Measurements from ENCODE around the gene SMYD2.
"Not testable (repeated sequence)": the region's sequence is repeated elsewhere in the genome, so short reads cannot be mapped to it uniquely, and the experiment has no call there.

DNA sequence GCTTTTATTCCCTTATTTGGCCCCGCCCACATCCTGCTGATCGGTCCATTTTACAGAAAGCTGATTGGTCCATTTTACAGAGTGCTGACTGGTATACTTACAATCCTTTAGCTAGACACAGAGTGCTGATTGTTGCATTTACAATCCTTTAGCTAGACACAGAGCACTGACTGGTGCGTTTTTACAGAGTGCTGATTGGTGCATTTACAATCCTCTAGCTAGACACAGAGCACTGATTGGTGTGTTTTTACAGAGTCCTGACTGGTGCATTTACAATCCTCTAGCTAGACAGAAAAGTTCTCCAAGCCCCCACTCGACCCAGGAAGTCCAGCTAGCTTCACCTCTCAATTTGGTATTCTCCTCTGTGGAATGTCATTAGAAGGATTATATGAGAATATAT, 5.3 kb upstream of the SMYD2 start:
- TF ChIP-seq POLR2A (IDR thresholded peaks at IDR 0.05; ENCODE audit: low read length); GATA1 (IDR thresholded peaks at IDR 0.05; ENCODE audit: low read depth, low read length): not testable (repeated sequence)
